ENCODE data around the gene UQCRHL.

DNA sequence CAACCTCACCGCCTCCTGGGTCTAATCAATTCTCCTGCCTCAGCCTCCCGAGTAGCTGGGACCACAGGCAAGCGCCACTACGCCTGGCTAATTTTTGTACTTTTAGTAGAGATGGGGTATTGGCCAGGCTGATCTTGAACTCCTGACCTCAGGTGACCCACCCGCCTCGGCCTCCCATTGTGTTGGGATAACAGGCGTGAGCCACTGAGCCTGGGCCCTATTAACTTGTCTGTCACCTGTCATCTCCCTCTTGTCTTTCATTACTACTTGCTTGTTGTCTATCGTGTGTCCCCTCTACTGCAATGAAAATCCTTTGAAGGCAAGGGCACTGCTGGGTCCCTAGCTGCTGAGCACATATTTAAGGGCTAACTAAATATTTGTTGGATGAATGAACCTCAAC is 3.4 kb downstream of the UQCRHL start:
- TF ChIP-seq, protein P1, sequence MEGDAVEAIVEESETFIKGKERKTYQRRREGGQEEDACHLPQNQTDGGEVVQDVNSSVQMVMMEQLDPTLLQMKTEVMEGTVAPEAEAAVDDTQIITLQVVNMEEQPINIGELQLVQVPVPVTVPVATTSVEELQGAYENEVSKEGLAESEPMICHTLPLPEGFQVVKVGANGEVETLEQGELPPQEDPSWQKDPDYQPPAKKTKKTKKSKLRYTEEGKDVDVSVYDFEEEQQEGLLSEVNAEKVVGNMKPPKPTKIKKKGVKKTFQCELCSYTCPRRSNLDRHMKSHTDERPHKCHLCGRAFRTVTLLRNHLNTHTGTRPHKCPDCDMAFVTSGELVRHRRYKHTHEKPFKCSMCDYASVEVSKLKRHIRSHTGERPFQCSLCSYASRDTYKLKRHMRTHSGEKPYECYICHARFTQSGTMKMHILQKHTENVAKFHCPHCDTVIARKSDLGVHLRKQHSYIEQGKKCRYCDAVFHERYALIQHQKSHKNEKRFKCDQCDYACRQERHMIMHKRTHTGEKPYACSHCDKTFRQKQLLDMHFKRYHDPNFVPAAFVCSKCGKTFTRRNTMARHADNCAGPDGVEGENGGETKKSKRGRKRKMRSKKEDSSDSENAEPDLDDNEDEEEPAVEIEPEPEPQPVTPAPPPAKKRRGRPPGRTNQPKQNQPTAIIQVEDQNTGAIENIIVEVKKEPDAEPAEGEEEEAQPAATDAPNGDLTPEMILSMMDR (IDR thresholded peaks at IDR 0.05): no peak
- TF ChIP-seq POLR2A (IDR thresholded peaks at IDR 0.05): no peak
